Measurements from ENCODE around the gene NMRK2. TPM values are rescaled to one million over a fixed set of nuclear protein-coding genes. Genes with fewer than 3 reads are reported as not detected.

Gene NMRK2, protein sequence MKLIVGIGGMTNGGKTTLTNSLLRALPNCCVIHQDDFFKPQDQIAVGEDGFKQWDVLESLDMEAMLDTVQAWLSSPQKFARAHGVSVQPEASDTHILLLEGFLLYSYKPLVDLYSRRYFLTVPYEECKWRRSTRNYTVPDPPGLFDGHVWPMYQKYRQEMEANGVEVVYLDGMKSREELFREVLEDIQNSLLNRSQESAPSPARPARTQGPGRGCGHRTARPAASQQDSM
- not detected in 2 replicates for total RNA-seq

DNA sequence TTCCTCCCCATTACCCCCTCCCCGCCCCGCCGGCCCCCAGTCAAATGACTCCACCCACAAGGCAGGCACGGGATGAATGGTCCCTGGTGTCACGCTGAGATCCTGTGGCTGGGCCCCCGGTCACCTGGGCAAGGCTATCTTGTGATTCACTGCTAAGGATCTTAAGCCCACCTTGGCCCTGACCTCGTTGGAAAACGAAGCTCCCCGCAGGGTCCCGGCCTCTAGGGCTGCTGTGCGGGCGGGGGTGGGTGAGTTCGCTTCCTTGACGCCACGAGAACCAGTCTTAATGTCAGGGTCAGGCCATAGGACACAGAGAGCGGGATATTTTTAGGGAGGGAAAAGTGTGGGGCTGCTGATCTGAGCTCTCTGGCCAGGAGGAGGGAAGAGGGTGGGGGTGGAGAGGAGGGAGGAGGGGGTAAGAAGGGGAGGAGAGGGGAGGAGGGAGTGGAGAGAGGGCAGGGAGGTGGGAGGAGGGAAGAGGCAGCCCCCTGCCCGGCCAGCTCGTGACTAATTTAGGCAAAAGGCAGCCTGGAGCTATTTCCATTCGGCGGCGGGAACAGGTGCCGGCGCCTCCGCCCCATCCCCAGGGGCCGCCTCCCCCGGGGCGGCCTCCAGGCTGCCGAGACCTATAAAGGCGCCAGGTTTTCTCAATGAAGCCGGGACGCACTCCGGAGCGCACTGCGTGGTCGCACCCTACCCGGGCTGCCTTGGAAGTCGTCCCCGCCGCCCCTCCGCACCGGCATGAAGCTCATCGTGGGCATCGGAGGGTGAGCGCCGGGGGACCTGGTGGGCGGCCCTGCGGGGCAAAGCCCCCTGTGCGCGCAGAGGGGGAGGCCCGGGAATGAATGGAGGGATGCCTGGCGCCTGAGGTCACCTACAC lies at the start of gene NMRK2:
Gene NMRK2, plus strand, starts transcription at position 139 of the 880 bp plus-strand sequence. Its CDS starts 603 bp downstream, at position 742.

DNA sequence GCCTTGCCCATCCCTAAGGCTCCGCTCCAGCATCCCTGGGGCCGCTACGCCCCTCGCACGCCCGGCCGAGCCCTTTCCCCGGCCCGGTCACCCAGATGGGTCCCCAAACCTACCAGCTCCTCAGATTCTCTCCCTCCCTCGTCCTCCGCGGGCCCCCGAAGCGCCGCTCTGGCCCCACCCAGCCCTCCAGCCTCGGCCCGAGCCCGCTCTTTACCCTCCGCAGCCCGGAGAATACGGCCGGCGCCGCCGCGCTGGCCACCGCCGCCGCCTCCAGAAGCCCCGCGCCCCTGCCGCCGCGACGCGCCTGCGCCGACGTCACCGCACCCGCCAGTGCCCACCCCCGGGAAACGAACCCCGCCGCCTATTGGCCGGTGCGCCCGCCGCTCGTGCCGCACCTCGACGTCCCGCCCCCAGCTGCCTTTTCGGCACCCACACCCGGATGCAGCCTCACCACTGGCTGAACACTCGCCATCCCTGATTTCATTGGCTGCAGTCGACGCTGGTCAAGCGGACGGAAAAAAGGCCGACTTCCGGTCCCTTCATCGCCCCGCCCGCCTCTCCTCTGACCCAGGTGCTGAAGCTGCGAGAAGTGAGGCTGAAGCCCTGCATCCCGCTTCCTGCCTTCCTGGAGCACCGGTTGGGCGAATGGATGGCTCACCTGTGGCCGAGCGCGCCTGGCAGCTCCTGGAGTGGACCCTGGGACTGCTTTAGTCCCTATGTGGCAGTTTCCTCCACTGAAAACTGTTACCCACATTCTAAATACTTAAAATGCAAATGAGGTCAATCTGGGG lies 38.1 kb downstream of the NMRK2 start, which contains the start of gene DAPK3:
Gene DAPK3, minus strand, starts transcription at position 292 of the 791 bp plus-strand sequence. CDS start 1,364 bp downstream, outside the sequence.

DNA sequence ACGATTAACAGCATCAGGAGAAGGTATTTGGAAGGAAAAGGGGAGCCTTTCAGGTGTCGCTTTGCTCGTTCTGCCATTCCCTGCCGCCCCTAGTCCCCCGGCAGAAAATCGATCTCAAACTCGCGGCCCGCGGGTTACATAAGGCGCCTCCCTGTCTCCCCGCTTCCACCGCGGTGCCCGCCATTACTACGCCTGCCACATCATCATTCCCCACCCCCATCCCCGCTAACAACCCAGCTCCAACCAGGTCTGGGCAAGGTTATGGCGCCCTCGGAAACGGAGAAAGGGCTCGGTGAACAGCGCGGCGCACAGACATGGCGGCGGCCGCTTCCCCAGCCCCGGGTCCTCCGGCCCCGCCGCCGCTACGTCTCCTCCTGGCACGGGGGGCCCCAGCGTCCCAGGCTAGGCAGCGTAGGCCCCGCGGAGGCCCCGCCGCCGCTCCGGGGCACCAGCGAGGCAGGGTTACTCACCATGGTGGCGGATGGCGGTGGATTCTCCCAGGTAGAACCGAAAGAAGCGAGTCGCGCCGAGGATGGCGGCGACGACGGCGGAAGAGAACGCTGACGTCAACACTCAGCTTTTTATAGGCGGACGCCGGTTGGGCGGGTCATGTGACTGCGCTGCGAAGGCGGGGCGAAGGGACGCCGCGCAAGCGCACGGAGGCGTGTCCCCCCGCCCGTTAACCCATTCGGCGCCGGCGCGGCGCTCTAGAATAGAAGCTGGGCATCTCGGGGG lies 52.2 kb downstream of the NMRK2 start, which contains the start of gene EEF2:
Gene EEF2, minus strand, starts transcription at position 556 of the 735 bp plus-strand sequence. Its CDS starts 83 bp downstream, at position 473.

Small RNA genes lying within 50 kb of the gene (small RNA-seq; reads per million reads assigned to genes)
- gene RN7SL202P: not detected
- gene SNORD37: 18.4 reads per million, percentile 95 among the genes with 10 or more reads in this experiment

Other genes starting within 250 kb of the NMRK2 start
- 42.3 and 43.3 TPM in 2 replicates for gene PIP5K1C, start 232.6 kb upstream of the NMRK2 start, total RNA-seq
- gene TJP3, start 224.7 kb upstream of the NMRK2 start, total RNA-seq: not detected in 2 replicates
- gene APBA3, start 171.4 kb upstream of the NMRK2 start, total RNA-seq: 22.1 and 22.5 TPM in 2 replicates
- gene MRPL54, start 170.4 kb upstream of the NMRK2 start, total RNA-seq: 21.1 and 38.6 TPM in 2 replicates
- not detected in 2 replicates for gene RAX2, start 160.8 kb upstream of the NMRK2 start, total RNA-seq
- gene MATK, start 146.7 kb upstream of the NMRK2 start, total RNA-seq: not detected in 2 replicates
- under 0.01 TPM in 1 of 2 replicates, not detected in the other for gene ZFR2, start 64.0 kb upstream of the NMRK2 start, total RNA-seq
- gene ATCAY, start 52.4 kb upstream of the NMRK2 start, total RNA-seq: not detected in 2 replicates
- gene DAPK3, start 38.0 kb downstream of the NMRK2 start, total RNA-seq: 183 and 257 TPM in 2 replicates
- 3,111 and 3,559 TPM in 2 replicates for gene EEF2, start 52.4 kb downstream of the NMRK2 start, total RNA-seq
- gene PIAS4, start 74.7 kb downstream of the NMRK2 start, total RNA-seq: 22.0 and 25.2 TPM in 2 replicates
- 53.7 and 60.8 TPM in 2 replicates for gene ZBTB7A, start 133.8 kb downstream of the NMRK2 start, total RNA-seq
- 150 and 156 TPM in 2 replicates for gene MAP2K2, start 191.1 kb downstream of the NMRK2 start, total RNA-seq
- not detected in 2 replicates for gene CREB3L3, start 220.6 kb downstream of the NMRK2 start, total RNA-seq
- gene SIRT6, start 249.5 kb downstream of the NMRK2 start, total RNA-seq: 11.4 and 14.9 TPM in 2 replicates
- gene ANKRD24, start 249.6 kb downstream of the NMRK2 start, total RNA-seq: 0.49 and 0.61 TPM in 2 replicates

Data from hair follicle dermal papilla cell (primary cell).